ENCODE results near the gene RTL1. TPM values are rescaled to one million over a fixed set of nuclear protein-coding genes. Genes with fewer than 3 reads are reported as not detected.

The RTL1 gene
- total and polyA plus RNA-seq, 2 of the 13 experiments (the other 11 are each of a cell fraction or from before 2014, with no cell fraction given): not detected

DNA sequence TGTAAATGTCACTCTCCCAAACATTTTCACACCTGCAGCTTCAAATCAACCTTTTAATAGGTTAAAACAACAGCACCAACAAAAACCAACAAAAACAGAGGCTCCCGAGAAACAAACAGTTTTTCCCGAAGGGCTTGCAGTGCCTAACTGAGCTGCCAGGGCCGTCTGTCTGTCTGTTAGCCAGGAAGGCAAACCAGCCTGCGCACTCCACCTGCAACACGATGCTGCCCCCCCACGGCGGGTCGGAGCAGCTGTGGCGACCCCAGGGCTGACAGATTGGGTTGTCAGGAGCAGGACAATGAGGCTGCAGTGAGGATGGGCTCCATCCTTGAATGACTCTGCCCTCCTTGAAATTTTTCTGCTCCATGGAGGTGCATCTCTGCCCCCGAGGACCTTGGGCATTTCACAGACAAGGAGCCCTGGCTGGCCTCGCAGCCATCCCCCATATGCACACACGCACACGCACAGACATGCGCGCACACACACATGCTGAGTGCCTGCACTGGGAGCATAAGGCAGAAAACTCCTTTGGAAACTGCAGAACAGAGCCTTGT is 2.6 kb downstream of the RTL1 start:
- peak; percentile 72 for DNase-seq (ENCODE audit: low spot score)
- H3K9ac ChIP-seq (ENCODE audit: insufficient read depth, low read depth, low read length): no peak overlapping the region
- H3K27me3 ChIP-seq (ENCODE audit: control insufficient read depth in 1 of 2, insufficient read depth in 2 of 2, low read length in 2 of 2): peaks cover 0 to 22% of the 10 kb centered on the region in 2 experiments; a peak in 2 of 5 replicates
- intact Hi-C loops (cut with micrococcal nuclease; ENCODE audit: unreplicated experiment) (loop anchor here (1.0 to 5.0 kb wide), 5 partner anchors 50 to 238 kb away; no protein-coding TSS in a partner anchor), in situ Hi-C loops (cut with HindIII; ENCODE audit: extremely low pct_ligation_motif_present, low pct_unique_long_range_greater_than_20kb) (loop anchor here (10.0 kb wide), 2 partner anchors 334 to 764 kb away; no protein-coding TSS in a partner anchor)
- WGBS (ENCODE audit: low lambda C conversion rate): 4% methylated on average over 7 of the region's 15 CpGs
- peak overlapping the region; percentile 58 for H3K27ac ChIP-seq (ENCODE audit: extremely low read length, insufficient read depth, low read length)
- no peaks in the 10 kb centered on the region for H3K79me2 ChIP-seq (ENCODE audit: insufficient read depth, low read length)
- no TSS peak for BruUV-seq (replicated peaks)
- no peaks in the 10 kb centered on the region for H4K20me1 ChIP-seq (ENCODE audit: insufficient read depth, low read length)
- no peaks in the 10 kb centered on the region for H3K36me3 ChIP-seq (replicated peaks in 1 of 2; ENCODE audit: control insufficient read depth in 1 of 2, insufficient read depth in 2 of 2, low read length in 2 of 2)
- FAIRE-seq: peak; percentile 48
- ATAC-seq: peak; percentile 79
- H2AFZ ChIP-seq (ENCODE audit: low read length): no peak overlapping the region
- ChIA-PET POLR2A (interaction anchor here (1.4 to 2.6 kb wide), 6 partner anchors 44 to 208 kb away, joined by 3 to 15 read pairs (median 6); no protein-coding TSS in a partner anchor), CTCF (ENCODE audit: low intra/inter-chr PET ratio, low total read pairs) (interaction anchor here (1.9 to 2.4 kb wide), 3 partner anchors 50 to 728 kb away, joined by 9 to 10 read pairs (median 9); no protein-coding TSS in a partner anchor)
- peak overlapping the region; percentile 8 to 53 (median 10); a peak in 4 of 6 replicates for H3K4me3 ChIP-seq (replicated peaks in 1 of 3; ENCODE audit: insufficient read depth in 1 of 3, low read depth in 2 of 3, low read length in 3 of 3)
- H3K4me2 ChIP-seq (ENCODE audit: low read depth, low read length): peak overlapping the region; percentile 83
- no peaks in the 10 kb centered on the region for H3K9me3 ChIP-seq (ENCODE audit: low read length)
- peaks cover 54% of the 10 kb centered on the region for H3K4me1 ChIP-seq (ENCODE audit: insufficient read depth, low read length)
- TF ChIP-seq HOXA3 (CRISPR knock-in tag; IDR thresholded peaks at IDR 0.05) (peak; percentile 65), KLF16 (CRISPR knock-in tag; IDR thresholded peaks at IDR 0.05) (0 out of 4 replicates have a peak, but pooled peaks of 1 of the 2 experiments have one; percentile 8), GTF3A (CRISPR knock-in tag; conservative IDR thresholded peaks at IDR 0.05) (no peak), RXRB (CRISPR knock-in tag; IDR thresholded peaks at IDR 0.05; ENCODE audit: borderline replicate concordance) (0 out of 2 replicates have a peak, but pooled peaks have one; percentile 29), ZMYM4 (CRISPR knock-in tag; IDR thresholded peaks at IDR 0.05) (no peak; the same call in 1 of the 2 replicates), ZNF501 (CRISPR knock-in tag; IDR thresholded peaks at IDR 0.05) (peak; percentile 75; the same call in 1 of the 2 replicates), ZKSCAN1 (IDR thresholded peaks at IDR 0.05; ENCODE audit: low read length) (no peak), AKAP8 (CRISPR knock-in tag; IDR thresholded peaks at IDR 0.05) (0 out of 2 replicates have a peak, but pooled peaks have one; percentile 41), TFAP4 (IDR thresholded peaks at IDR 0.05; ENCODE audit: borderline replicate concordance, low read depth) (peak; percentile 52; the same call in 1 of the 2 replicates)
- TF ChIP-seq, protein P1, sequence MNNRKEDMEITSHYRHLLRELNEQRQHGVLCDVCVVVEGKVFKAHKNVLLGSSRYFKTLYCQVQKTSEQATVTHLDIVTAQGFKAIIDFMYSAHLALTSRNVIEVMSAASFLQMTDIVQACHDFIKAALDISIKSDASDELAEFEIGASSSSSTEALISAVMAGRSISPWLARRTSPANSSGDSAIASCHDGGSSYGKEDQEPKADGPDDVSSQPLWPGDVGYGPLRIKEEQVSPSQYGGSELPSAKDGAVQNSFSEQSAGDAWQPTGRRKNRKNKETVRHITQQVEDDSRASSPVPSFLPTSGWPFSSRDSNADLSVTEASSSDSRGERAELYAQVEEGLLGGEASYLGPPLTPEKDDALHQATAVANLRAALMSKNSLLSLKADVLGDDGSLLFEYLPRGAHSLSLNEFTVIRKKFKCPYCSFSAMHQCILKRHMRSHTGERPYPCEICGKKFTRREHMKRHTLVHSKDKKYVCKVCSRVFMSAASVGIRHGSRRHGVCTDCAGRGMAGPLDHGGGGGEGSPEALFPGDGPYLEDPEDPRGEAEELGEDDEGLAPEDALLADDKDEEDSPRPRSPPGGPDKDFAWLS (CRISPR knock-in tag; IDR thresholded peaks at IDR 0.05; ENCODE audit: borderline replicate concordance): no peak
- TF ChIP-seq, protein P2, sequence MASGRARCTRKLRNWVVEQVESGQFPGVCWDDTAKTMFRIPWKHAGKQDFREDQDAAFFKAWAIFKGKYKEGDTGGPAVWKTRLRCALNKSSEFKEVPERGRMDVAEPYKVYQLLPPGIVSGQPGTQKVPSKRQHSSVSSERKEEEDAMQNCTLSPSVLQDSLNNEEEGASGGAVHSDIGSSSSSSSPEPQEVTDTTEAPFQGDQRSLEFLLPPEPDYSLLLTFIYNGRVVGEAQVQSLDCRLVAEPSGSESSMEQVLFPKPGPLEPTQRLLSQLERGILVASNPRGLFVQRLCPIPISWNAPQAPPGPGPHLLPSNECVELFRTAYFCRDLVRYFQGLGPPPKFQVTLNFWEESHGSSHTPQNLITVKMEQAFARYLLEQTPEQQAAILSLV (CRISPR knock-in tag; IDR thresholded peaks at IDR 0.05; ENCODE audit: borderline replicate concordance): no peak; the same call in 1 of the 2 replicates
- TF ChIP-seq, protein P3, sequence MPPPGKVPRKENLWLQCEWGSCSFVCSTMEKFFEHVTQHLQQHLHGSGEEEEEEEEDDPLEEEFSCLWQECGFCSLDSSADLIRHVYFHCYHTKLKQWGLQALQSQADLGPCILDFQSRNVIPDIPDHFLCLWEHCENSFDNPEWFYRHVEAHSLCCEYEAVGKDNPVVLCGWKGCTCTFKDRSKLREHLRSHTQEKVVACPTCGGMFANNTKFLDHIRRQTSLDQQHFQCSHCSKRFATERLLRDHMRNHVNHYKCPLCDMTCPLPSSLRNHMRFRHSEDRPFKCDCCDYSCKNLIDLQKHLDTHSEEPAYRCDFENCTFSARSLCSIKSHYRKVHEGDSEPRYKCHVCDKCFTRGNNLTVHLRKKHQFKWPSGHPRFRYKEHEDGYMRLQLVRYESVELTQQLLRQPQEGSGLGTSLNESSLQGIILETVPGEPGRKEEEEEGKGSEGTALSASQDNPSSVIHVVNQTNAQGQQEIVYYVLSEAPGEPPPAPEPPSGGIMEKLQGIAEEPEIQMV (CRISPR knock-in tag; IDR thresholded peaks at IDR 0.05; ENCODE audit: low read depth): 0 out of 2 replicates have a peak, but pooled peaks have one; percentile 47
